ENCODE results near the gene SPEG.
A peak's percentile ranks its signal among the peaks of the same experiment; 100 is the strongest.

The SPEG gene

DNA sequence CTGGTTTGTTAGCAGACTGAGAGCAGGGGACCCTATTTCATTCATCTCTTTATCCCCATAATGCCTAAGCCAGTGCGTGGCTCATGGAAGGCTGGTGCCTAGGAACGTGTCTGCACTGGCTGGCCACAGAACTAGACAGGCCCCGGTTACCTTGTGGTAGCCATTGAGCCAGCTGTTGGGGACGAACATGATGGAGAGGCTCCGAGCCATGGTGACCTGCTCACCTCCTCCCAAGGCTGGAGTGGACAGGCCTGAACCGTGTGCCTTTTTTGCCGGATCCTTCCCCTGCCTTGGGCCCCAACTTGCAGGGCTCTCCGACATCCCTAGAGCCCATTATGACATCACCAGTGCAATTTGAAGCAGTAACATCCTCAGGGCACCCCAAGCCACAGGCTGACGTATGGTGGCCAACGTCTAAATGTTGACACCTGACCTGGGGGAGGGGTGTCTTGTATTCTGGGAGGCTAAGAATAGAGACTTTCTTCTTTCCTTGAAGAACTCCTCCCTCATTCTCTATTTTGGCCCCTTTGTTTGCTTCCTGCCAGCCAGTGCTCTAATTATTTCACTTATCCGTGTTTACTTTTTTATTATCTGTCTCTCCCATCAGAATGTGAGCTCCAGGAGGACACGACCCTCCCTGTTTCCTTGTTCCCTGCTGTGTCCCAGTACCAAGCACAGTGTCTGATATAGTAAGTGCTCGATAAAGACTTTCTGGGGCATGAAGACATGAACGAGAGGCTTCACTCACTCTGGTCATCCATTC is 34.7 kb upstream of the SPEG start:
- DNase-seq (ENCODE audit: low read depth): peak; percentile 50
- no peak overlapping the region for H3K4me3 ChIP-seq (ENCODE audit: low read depth, low read length)
- no peak for TF ChIP-seq CTCF (IDR thresholded peaks at IDR 0.05; ENCODE audit: control insufficient read depth, extremely low read depth, insufficient read depth)

- no peak for TF ChIP-seq CTCF (IDR thresholded peaks at IDR 0.05; ENCODE audit: control insufficient read depth, extremely low read depth, insufficient read depth)
- no peak for DNase-seq (ENCODE audit: low read depth)
- no peak overlapping the region for H3K4me3 ChIP-seq (ENCODE audit: low read depth, low read length)
Measured at GRCh38 chr2:219400562-219400961, 34.1 kb upstream of the SPEG start.

DNA sequence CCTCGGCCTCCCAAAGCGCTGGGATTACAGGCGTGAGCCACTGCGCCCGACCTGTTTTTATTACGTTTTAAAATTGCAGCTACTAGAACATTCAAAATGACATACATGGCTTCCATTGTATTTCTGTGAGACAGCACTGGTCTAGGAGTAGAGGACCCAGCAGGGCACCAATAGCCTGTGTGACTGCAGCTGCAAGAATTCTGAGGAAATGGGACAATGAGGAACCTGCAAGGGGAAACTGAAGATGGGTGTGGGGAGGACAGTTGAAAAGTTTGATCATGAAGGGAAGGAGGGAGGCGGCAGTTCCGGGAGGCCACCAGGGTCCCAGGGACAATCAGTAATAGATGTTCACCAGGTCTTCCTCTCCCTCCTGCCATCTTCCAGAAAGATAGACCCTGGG is 33.0 kb upstream of the SPEG start:
- no peak for DNase-seq (ENCODE audit: low read depth)

GRCh38 chr2:219402665-219403515 is 31.8 kb upstream of the SPEG start:
- TF ChIP-seq CTCF (IDR thresholded peaks at IDR 0.05; ENCODE audit: control insufficient read depth, extremely low read depth, insufficient read depth): peak; percentile 80

More for the DNA sequence above, 33.0 kb upstream of the SPEG start:
- no peak overlapping the region for H3K4me3 ChIP-seq (ENCODE audit: low read depth, low read length)
- no peak for TF ChIP-seq CTCF (IDR thresholded peaks at IDR 0.05; ENCODE audit: control insufficient read depth, extremely low read depth, insufficient read depth)

DNA sequence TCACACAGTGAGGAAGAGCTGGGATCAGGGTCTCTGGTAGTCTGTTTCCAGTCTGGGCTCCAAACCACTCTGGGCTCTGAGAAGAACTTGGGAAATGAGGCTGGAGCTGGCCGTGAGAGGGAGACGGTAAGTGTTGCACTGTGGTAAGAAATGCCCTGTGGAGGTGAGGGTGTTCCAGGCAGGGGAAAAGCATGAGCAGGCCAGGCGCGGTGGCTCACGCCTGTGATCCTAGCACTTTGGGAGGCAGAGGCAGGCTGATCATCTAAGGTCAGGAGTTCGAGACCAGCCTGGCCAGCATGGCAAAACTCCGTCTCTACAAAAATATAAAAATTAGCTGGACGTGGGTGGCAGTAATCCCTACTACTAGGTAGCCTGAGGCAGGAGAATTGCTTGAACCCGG is 30.8 kb upstream of the SPEG start:
- DNase-seq (ENCODE audit: low read depth): no peak
- H3K4me3 ChIP-seq (ENCODE audit: low read depth, low read length): no peak overlapping the region
- TF ChIP-seq CTCF (IDR thresholded peaks at IDR 0.05; ENCODE audit: control insufficient read depth, extremely low read depth, insufficient read depth): no peak

More at GRCh38 chr2:219402665-219403515, 31.8 kb upstream of the SPEG start:
- DNase-seq (ENCODE audit: low read depth): peak; percentile 22
- no peak overlapping the region for H3K4me3 ChIP-seq (ENCODE audit: low read depth, low read length)

GRCh38 chr2:219404291-219404910 is 30.2 kb upstream of the SPEG start:
- DNase-seq (ENCODE audit: low read depth): no peak
- no peak overlapping the region for H3K4me3 ChIP-seq (ENCODE audit: low read depth, low read length)
- TF ChIP-seq CTCF (IDR thresholded peaks at IDR 0.05; ENCODE audit: control insufficient read depth, extremely low read depth, insufficient read depth): no peak

Data from LNCaP clone FGC (cell line).